C4-2B (cell line): Measurements from ENCODE around the gene RASD2.
"Not testable (repeated sequence)": the region's sequence is repeated elsewhere in the genome, so short reads cannot be mapped to it uniquely, and the experiment has no call there.

Experiments used
- H3K27ac ChIP-seq: fragments of 450-650 bp; 2 replicates; pipeline ENCODE4 v1.5.1; 2017
- CTCF ChIP-seq: fragments of 450-650 bp; conservative IDR thresholded peaks from 2 replicates; pipeline ENCODE4 v1.5.1; 2017; ENCODE audit warnings: mild to moderate bottlenecking
- ZFX ChIP-seq: fragments of 450-650 bp; IDR thresholded peaks from 2 replicates; pipeline ENCODE4 v1.6.1; 2017

Gene RASD2

GRCh38 chr22:35502836-35503235 lies 37.8 kb upstream of the RASD2 start:
- no peak overlapping the region for H3K27ac ChIP-seq
- TF ChIP-seq CTCF (no peak), ZFX (no peak)

GRCh38 chr22:35505399-35506258 lies 35.0 kb upstream of the RASD2 start:
- H3K27ac ChIP-seq, result no peak overlapping the region
- no peak for TF ChIP-seq CTCF
- no peak for TF ChIP-seq ZFX

- H3K27ac ChIP-seq, result no peak overlapping the region
- TF ChIP-seq ZFX (no peak), CTCF (no peak)
These were observed 34.4 kb upstream of the RASD2 start for GRCh38 chr22:35506259-35506570.

GRCh38 chr22:35507851-35508250 lies 32.8 kb upstream of the RASD2 start:
- H3K27ac ChIP-seq, result not testable (repeated sequence)

- H3K27ac ChIP-seq, result no peak overlapping the region
- TF ChIP-seq ZFX (no peak), CTCF (no peak)
These were observed 31.2 kb upstream of the RASD2 start for GRCh38 chr22:35509451-35509850.

- no peak overlapping the region for H3K27ac ChIP-seq
- TF ChIP-seq CTCF (no peak), ZFX (no peak)
These were observed 30.7 kb upstream of the RASD2 start for GRCh38 chr22:35509960-35510359.

- H3K27ac ChIP-seq, result no peak overlapping the region
- no peak for TF ChIP-seq CTCF
- TF ChIP-seq ZFX, result no peak
These were observed 30.1 kb upstream of the RASD2 start for GRCh38 chr22:35510481-35510934.

GRCh38 chr22:35510951-35511350 lies 29.7 kb upstream of the RASD2 start:
- TF ChIP-seq ZFX (no peak), CTCF (no peak)
- H3K27ac ChIP-seq, result no peak overlapping the region
